Mononuclear cell (primary cell): ENCODE results near the gene IL27RA. TPM values are rescaled to one million over a fixed set of nuclear protein-coding genes. Genes with fewer than 3 reads are reported as not detected.
A peak's percentile ranks its signal among the peaks of the same experiment; 100 is the strongest.

Experiments
- H3K27me3 ChIP-seq: 2 replicates; pipeline ENCODE4 v1.6.0; 2011; ENCODE audit warnings: low read length, control low read depth; ENCODE audit not compliant: insufficient read depth
- H3K4me1 ChIP-seq: 2 replicates; pipeline ENCODE4 v1.5.1; 2011; ENCODE audit warnings: mild to moderate bottlenecking, low read length, control low read depth; ENCODE audit not compliant: insufficient read depth
- H3K4me3 ChIP-seq: 2 replicates; pipeline ENCODE4 v1.5.1; 2011; ENCODE audit warnings: mild to moderate bottlenecking, low read length, moderate library complexity
- H3K9me3 ChIP-seq: 2 replicates; pipeline ENCODE4 v1.5.1; 2011; ENCODE audit warnings: low read depth, mild to moderate bottlenecking, control low read depth, low read length
- total RNA-seq: library from RNA; depleted of rRNA; stranded (reverse); fragments of >200 nt; gene quantifications from one replicate; pipeline ENCODE4 v1.2.3, GENCODE V29; 2012

Gene IL27RA
- 18.5 TPM for total RNA-seq

DNA sequence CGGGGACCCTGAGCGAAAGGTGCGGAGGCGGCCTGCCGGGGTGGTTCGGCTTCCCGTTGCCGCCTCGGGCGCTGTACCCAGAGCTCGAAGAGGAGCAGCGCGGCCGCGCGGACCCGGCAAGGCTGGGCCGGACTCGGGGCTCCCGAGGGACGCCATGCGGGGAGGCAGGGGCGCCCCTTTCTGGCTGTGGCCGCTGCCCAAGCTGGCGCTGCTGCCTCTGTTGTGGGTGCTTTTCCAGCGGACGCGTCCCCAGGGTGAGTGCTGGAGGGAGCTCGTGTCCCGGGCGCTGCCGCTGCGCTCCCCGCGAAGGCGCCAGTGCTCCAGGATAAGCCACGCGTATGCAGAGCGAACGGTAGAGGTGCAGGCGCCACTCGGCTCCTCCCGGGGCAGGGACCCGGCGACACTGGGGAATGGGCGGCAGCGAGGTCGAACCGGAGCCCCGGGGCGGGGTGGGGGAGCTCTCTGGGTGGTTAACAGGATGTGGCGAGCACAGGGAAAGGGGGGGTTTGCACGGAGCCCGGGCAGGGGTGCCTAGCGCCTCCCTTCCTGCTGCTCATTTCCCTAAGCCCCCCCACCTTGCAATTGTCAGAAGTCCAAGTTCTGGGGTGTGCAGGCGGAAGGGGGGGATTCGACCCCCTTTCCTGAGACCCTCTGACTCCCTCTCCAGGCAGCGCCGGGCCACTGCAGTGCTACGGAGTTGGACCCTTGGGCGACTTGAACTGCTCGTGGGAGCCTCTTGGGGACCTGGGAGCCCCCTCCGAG is at the start of gene IL27RA:
Gene IL27RA (plus strand): TSS at position 44 of the 762 bp plus-strand sequence. CDS start 111 bp downstream, at position 155.
- Histone ChIP-seq H3K9me3 (no peaks in the 10 kb centered on the region), H3K4me1 (peaks cover 22% of the 10 kb centered on the region), H3K4me3 (peak within 1 kb of the TSS; percentile 88), H3K27me3 (no peaks in the 10 kb centered on the region)

DNA sequence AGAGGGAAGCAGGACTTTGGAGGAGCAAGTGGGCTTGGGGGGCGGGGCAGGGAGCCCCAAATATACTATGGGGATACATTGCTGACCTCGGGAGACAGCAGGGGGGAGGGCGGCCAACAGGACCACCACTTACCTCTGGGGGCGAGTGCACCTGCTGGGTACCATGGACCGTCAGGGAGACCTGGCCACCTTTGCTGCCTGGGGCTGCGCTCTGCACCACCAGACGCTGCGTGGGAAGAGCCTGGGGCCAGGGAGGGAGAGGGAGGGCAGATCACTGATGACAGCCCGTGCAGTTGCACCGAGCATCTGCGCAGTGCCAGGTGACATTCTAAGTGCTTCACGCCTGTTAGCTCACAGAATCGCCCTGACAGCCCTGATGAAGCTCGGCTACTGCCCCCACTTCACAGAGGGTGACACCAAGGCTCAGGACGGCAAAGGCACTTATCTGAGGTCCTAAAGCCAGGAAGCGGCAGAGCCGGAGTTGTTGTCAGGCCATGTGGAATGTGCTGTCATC is 49.5 kb upstream of the IL27RA start:
- H3K9me3 ChIP-seq: no peaks in the 10 kb centered on the region
- H3K4me3 ChIP-seq: no peak overlapping the region
- peaks cover 74% of the 10 kb centered on the region for H3K4me1 ChIP-seq
- H3K27me3 ChIP-seq: no peaks in the 10 kb centered on the region

DNA sequence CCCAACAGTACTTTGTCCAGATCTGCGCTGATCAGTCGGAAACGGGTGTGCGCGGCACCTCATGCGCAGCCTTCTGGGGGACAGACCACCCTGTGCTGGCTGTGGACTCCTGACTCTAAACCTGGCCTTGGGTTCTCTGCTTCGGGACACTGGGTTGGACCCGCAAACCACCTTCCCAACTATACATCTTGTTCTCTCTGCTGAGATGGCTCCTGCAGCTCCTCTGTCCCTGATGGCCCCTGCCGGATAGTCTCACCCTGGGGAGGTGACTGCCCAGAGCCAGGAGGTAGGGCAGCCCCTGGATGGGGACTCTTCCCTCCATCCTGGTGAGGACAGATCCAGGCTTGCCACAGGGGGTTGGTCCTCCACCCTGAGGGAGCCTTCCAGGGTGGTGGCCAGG is 48.8 kb upstream of the IL27RA start:
- no peaks in the 10 kb centered on the region for H3K9me3 ChIP-seq
- no peak overlapping the region for H3K4me3 ChIP-seq
- H3K27me3 ChIP-seq: no peaks in the 10 kb centered on the region
- peaks cover 81% of the 10 kb centered on the region for H3K4me1 ChIP-seq

DNA sequence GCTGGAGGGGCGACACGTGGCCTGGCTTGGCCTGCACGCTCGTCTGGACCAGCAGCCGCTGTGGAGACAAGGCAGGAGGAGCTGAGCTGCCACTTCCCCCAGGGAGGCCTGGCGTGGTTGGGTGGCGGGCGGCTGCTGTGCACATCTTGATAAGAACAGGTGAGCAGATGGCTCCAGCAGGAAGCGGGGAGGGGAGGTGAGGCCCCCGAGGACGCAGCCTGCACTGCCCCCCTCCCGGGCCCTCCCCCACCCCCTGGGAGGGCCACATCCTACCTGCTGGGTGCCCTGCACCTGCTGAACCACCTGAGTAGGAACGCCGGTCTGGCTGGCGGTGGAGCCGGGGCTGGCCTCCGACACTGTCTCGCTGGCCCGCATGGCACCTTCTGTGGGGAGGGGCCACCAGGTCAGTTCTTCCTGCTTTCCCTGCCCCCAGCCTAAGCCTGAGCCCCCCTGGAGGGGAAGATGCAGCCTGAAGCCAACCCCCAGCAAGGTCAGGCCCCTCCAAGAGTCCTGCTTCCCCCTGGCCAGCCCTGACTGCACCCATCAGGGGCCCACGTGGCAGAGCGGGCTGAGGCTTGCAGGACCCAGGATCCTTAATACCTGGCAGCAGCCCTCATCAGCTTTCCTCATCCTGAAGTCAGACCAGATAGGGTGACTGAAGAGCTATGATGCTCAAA is 48.2 kb upstream of the IL27RA start:
- peaks cover 82% of the 10 kb centered on the region for H3K4me1 ChIP-seq
- no peaks in the 10 kb centered on the region for H3K27me3 ChIP-seq
- H3K9me3 ChIP-seq: no peaks in the 10 kb centered on the region
- H3K4me3 ChIP-seq: no peak overlapping the region

DNA sequence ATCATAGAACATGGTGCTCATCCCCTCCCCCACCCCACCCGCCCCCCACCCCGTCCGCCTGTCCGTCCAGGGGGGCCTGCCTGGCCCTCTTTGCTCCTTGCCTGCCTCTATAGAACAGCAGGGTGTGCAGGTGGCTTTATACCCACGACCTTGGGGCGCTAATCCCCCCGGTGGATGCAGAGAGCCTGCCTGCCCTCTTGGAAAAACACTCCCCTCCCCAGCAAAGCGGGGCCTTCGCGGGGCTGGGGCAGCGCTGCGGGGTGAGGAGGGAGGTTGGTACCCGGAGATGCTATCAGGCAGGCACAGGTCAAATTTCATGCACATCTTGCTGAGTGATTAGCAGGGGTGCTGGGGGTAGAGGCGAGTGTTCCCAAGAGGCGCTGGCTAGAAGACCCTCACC is 47.4 kb upstream of the IL27RA start:
- Histone ChIP-seq H3K27me3 (no peaks in the 10 kb centered on the region), H3K9me3 (no peaks in the 10 kb centered on the region), H3K4me1 (peaks cover 80% of the 10 kb centered on the region), H3K4me3 (no peak overlapping the region)

DNA sequence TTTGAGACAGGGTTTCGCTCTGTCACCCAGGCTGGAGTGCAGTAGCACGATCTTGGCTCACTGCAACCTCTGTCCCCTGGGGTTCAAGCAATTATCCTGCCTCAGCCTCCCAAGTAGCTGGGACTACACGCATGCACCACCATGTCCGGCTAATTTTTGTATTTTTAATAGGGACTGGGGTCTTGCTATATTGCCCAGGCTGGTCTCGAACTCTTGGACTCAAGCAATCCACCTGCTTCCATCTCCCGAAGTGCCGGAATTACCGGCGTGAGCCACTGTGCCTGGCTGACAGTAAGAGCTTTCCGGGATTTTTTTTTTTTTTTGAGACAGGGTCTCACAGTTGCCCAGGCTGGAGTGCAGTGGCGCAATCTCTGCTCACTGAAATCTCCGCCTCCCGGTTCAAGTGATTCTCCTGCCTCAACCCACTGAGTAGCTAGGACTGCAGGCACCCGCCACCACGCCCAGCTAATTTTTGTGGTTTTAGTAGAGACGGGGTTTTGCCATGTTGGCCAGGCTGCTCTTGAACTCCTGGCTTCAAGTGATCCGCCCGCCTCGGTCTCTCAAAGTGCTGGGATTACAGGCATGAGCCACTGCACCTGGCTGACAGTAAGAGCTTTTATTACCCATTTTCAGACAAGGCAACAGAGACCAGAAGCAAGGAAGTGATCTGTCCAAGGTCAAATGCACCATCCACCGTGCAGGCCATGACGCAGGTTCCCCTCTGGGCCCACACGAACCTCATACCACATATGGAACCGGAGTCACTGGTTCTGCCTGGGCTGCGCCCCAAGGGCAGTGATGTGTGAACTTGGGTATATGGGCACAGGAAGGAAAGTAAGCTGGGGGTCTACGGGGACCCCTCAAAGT is 46.5 kb upstream of the IL27RA start:
- no peaks in the 10 kb centered on the region for H3K27me3 ChIP-seq
- H3K4me3 ChIP-seq: no peak overlapping the region
- peaks cover 71% of the 10 kb centered on the region for H3K4me1 ChIP-seq
- H3K9me3 ChIP-seq: no peaks in the 10 kb centered on the region

DNA sequence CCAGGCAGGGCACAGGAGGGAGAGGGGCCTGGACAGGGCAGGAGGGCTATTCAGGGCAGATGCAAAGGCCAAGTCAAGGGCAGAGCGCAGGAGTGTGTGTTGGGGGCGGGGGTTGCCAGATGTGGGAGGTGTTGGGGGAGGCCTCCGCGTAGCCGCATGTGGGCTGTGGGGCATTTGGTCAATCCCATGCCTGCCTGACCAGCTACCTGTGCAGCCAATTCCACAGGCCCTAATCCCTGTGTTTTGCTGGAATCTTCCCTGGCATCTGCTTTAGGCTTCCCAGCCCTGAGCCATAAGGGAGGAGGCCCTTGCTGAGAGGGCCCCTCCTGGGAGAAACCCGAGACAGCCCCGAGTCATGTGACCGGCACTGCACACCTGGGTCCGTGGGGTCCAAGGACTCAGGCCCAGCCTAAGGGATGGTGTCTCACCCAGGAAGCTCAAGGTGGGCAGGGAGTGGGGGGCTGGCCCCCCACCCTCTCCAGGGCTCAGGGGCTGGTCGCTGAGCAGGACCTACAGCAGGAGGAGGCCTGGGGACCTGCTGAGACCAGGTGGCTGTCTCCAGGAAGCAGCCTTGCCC is 45.7 kb upstream of the IL27RA start:
- Histone ChIP-seq H3K9me3 (no peaks in the 10 kb centered on the region), H3K27me3 (no peaks in the 10 kb centered on the region), H3K4me3 (no peak overlapping the region), H3K4me1 (peaks cover 69% of the 10 kb centered on the region)

DNA sequence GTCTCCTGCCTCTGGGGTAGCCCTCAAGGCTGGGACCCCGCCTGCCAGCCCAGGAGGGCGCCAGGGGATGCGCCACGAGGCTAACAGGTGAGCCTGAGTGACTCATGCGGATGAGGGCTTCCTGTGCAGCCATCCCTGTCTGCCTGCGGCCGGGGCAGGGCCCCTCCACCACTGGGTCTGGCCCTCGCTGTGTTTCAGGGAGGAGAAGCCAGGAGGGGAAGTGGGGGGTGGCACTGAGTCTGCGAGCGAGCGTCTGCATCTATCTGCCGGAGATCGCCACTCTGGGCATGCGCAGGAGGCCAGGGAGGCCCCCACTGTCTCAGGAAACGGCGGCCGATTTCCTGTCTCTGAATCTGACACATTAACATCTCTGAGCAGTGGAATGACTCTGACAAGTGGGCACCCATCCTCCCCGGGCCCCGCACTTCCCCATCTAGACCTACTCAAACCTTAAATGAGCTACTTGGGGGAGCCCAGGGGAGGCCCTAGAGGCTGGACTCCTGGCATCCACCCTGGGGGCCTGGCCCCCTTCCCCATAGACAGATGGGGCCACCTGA is 45.1 kb upstream of the IL27RA start:
- Histone ChIP-seq H3K4me3 (no peak overlapping the region), H3K27me3 (no peaks in the 10 kb centered on the region), H3K4me1 (peaks cover 65% of the 10 kb centered on the region), H3K9me3 (no peaks in the 10 kb centered on the region)

DNA sequence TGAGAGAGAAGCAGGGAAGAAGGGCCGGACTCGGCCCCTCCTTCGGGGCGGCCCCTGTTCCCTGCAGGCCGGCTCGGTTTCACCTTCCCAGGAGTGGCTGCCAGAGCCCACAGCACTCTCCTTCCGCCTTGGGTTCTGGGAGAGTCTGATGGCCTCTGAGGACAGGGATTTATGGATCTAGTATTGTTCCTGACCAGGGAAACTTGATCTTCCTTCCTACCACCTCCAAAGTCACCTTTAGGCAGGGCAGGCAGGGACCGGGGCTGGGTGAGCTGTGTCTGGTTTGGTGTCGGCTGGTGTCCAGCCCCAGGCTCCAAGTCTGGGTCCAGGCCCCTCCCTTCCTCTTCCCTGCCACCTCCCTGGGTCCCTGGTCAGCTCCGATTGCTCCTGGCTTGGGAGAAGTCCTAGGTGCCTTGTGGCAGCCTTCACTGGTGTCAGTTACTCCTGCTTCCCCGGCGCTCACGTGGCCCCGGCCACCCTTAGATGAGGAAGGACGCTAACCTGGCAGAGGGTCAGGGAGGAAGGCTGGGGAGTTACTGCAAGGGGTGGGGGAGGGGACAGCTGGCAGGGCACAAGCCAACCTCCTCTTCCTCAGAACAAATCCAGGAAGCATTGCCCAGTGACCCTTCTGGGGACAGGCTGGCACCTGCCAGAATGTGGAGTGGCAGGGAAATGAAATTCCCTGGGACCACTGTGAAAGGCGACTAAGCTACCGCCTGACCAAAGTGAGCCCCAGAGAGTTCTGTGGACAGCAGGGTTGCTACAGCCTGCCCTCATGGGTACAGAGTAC is 44.3 kb upstream of the IL27RA start:
- Histone ChIP-seq H3K9me3 (no peaks in the 10 kb centered on the region), H3K27me3 (no peaks in the 10 kb centered on the region), H3K4me1 (peaks cover 59% of the 10 kb centered on the region), H3K4me3 (no peak overlapping the region)

DNA sequence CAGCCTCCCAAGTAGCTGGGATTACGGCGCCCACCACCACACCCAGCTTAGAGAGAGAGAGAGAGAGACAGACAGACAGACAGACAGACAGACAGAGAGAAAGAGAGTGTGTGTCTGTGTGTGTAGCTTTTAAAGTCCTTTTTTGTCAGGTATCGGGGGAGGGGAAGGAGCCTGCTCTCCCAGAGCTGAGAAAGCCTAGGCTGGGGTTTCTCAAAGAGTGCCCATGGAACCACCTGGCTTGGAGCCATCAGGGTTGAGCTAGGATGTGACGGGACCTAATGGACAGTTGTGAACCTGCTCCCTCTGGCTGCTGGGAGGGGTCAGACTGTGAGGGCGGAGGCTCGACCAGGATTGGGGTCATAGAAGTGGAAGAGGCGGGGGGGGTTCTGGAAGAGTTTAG is 42.1 kb upstream of the IL27RA start:
- Histone ChIP-seq H3K27me3 (no peaks in the 10 kb centered on the region), H3K4me3 (no peak overlapping the region), H3K9me3 (no peaks in the 10 kb centered on the region), H3K4me1 (peaks cover 41% of the 10 kb centered on the region)

DNA sequence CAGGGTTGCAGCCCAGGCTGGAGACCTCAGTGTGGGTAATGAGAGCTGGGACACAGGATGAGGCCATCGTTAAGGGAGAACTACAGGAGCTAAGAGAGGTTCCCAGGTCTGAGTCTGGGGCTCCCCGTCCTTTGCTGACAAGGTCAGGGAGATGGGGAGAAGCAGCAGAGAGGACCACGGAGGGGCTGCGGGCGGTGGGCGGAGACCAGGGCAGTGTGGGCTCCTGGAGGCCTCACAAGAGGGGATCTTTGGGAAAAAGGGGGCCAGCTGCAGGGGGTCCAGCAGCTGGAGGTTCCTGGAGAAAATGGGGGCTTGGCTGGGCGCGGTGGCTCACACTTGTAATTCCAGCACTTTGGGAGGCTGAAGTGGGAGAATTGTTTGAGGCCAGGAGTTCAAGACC is 41.5 kb upstream of the IL27RA start:
- no peak overlapping the region for H3K4me3 ChIP-seq
- H3K9me3 ChIP-seq: no peaks in the 10 kb centered on the region
- peaks cover 35% of the 10 kb centered on the region for H3K4me1 ChIP-seq
- H3K27me3 ChIP-seq: no peaks in the 10 kb centered on the region

DNA sequence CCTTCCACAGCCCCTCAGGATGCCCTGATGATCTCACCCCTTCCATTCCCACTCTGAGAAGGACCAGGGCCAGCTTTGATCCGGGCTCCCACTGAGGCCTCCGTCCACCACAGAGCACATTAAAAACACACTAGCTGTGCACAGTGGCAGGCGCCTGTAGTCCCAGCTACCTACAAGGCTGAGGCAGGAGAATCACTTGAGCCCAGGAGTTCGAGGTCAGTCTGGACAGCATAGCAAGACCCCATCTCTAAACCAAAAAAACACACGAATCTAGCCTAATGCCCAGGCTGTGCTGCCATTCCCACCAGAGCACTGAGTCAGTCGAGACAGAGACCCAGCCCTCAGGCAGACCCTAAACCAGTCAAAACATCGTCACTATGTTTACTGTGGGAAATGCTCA is 39.5 kb upstream of the IL27RA start:
- peaks cover 16% of the 10 kb centered on the region for H3K4me1 ChIP-seq
- no peak overlapping the region for H3K4me3 ChIP-seq
- H3K9me3 ChIP-seq: no peaks in the 10 kb centered on the region
- no peaks in the 10 kb centered on the region for H3K27me3 ChIP-seq

DNA sequence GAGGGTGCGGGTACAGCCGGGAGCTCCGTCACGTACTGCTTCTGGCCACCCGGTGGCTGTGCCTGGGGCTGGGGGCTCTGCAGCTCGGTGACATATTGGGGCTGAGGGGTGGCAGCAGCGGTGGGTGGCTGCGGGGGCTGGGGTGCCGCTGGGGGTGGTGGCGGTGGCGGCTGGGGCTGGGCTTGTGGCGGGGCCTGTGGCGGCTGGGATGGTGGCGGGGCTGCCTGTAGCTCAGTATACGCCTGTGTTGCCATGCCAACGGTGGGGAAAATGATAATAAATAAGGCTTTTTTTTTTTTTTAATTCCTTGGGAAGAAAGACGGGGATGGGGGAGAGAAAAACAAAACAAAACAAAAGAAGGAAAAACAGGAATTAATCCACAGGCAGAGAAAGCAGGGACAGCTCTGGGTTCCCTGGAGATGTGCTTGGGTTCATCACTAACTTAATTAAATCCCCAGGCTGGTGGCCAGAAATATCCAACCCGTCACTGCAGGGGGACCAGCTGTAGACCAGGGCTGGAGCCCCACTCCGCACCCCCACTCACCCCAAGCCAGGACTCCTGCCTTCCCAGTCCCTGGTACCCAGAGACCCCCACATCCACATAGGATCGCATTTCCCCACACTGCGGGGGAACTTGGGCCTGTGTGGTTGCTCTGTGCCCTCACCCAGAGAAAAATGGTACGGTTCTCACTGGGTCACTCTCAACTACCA is 37.8 kb upstream of the IL27RA start:
- Histone ChIP-seq H3K4me3 (no peak overlapping the region), H3K27me3 (no peaks in the 10 kb centered on the region), H3K9me3 (no peaks in the 10 kb centered on the region), H3K4me1 (no peaks in the 10 kb centered on the region)
